Measurements from ENCODE around the gene USP43.

- TF ChIP-seq ZFX (IDR thresholded peaks at IDR 0.05; ENCODE audit: borderline replicate concordance), result no peak
- TF ChIP-seq, protein P1, sequence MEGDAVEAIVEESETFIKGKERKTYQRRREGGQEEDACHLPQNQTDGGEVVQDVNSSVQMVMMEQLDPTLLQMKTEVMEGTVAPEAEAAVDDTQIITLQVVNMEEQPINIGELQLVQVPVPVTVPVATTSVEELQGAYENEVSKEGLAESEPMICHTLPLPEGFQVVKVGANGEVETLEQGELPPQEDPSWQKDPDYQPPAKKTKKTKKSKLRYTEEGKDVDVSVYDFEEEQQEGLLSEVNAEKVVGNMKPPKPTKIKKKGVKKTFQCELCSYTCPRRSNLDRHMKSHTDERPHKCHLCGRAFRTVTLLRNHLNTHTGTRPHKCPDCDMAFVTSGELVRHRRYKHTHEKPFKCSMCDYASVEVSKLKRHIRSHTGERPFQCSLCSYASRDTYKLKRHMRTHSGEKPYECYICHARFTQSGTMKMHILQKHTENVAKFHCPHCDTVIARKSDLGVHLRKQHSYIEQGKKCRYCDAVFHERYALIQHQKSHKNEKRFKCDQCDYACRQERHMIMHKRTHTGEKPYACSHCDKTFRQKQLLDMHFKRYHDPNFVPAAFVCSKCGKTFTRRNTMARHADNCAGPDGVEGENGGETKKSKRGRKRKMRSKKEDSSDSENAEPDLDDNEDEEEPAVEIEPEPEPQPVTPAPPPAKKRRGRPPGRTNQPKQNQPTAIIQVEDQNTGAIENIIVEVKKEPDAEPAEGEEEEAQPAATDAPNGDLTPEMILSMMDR (IDR thresholded peaks at IDR 0.05), result no peak
Measured at GRCh38 chr17:9669551-9670008, 24.3 kb downstream of the USP43 start.

Measured in 22Rv1 (cell line).